Activated CD8-positive, alpha-beta T cell treated with anti-CD3 and anti-CD28 coated beads for 36 hours (primary cell): ENCODE data around the gene CNN2. TPM values are rescaled to one million over a fixed set of nuclear protein-coding genes. Genes with fewer than 3 reads are reported as not detected.

ENCODE experiments used
- ATAC-seq: fragments of 200-7000 bp; cut with Tn5 transposase; one replicate; pipeline ENCODE4 v1.10.0; 2021; ENCODE audit warnings: mild to moderate bottlenecking, moderate library complexity
- CTCF ChIA-PET: fragments of 350-600 bp; sonication (Branson Sonifier 250); formaldehyde crosslinking; loops from one replicate; lab custom pipeline; 2021; ENCODE audit warnings: antibody characterized with exemption; lab: Charles Lee
- POLR2A ChIA-PET: fragments of 350-600 bp; sonication (Branson Sonifier 250); formaldehyde crosslinking; loops from one replicate; lab custom pipeline; 2021; ENCODE audit warnings: antibody characterized with exemption; lab: Charles Lee
- DNase-seq: peaks from one replicate; pipeline ENCODE4 v3.0.0-alpha.2; 2020
- H3K27ac Mint-ChIP-seq: one replicate; pipeline ENCODE4 v1.8.0; 2021; ENCODE audit warnings: mild to moderate bottlenecking, mixed read lengths
- H3K27me3 Mint-ChIP-seq: one replicate; pipeline ENCODE4 v1.8.0; 2021; ENCODE audit warnings: mixed read lengths
- H3K36me3 Mint-ChIP-seq: one replicate; pipeline ENCODE4 v1.8.0; 2021; ENCODE audit warnings: low read depth, mixed read lengths
- H3K4me1 Mint-ChIP-seq: one replicate; pipeline ENCODE4 v1.8.0; 2021; ENCODE audit warnings: low read depth, mixed read lengths
- H3K4me3 Mint-ChIP-seq: one replicate; pipeline ENCODE4 v1.8.0; 2021; ENCODE audit warnings: mild to moderate bottlenecking, moderate library complexity, mixed read lengths
- H3K9me3 Mint-ChIP-seq: one replicate; pipeline ENCODE4 v1.8.0; 2021; ENCODE audit warnings: mixed read lengths
- CTCF ChIP-seq: fragments of 200-600 bp; IDR thresholded peaks from one replicate; pipeline ENCODE4 v1.8.0; 2022; ENCODE audit warnings: antibody characterized with exemption, mild to moderate bottlenecking
- intact Hi-C: fragments of 100-400 bp; cut with micrococcal nuclease; formaldehyde crosslinking; loops from one replicate; pipeline ENCODE4 v1.10.0; 2022
- total RNA-seq, 2 experiments: library from RNA; stranded (reverse); gene quantifications; one replicate each; pipeline ENCODE4 v1.2.3, GENCODE V29; 2021

CNN2 gene
- total RNA-seq, 2 experiments from 2014 or later: 97.4 to 98.3 TPM

GRCh38 chr19:1065606-1066109, 39.2 kb downstream of the CNN2 start:
- Mint-ChIP-seq H3K4me1 (peaks cover 33% of the 10 kb centered on the region), H3K36me3 (peaks cover 21% of the 10 kb centered on the region), H3K27me3 (no peaks in the 10 kb centered on the region), H3K4me3 (peak overlapping the region; percentile 24), H3K27ac (no peak overlapping the region), H3K9me3 (peaks cover 1% of the 10 kb centered on the region)
- ChIA-PET CTCF (interaction anchor here (1.0 to 4.4 kb wide), 11 partner anchors 9 to 178 kb away, joined by 3 to 22 read pairs (median 4); partner anchors contain the start of gene CNN2), POLR2A (interaction anchor here (0.9 to 4.7 kb wide), 14 partner anchors 10 to 45 kb away, joined by 3 to 29 read pairs (median 5); partner anchors contain the start of genes ABCA7, GPX4 and RNU6-2)
- DNase-seq (no peak), ATAC-seq (no peak)
- intact Hi-C loops: no loop called here
- no peak for TF ChIP-seq CTCF

GRCh38 chr19:1066251-1066747, 39.9 kb downstream of the CNN2 start:
- H3K27me3 Mint-ChIP-seq: no peaks in the 10 kb centered on the region
- peak overlapping the region; percentile 67 for H3K4me3 Mint-ChIP-seq
- peaks cover 1% of the 10 kb centered on the region for H3K9me3 Mint-ChIP-seq
- ChIA-PET POLR2A (interaction anchor here (0.7 to 4.7 kb wide), 16 partner anchors 8 to 46 kb away, joined by 3 to 29 read pairs (median 8); partner anchors contain the start of genes ABCA7, GPX4 and RNU6-2), CTCF (interaction anchor here (1.0 to 4.4 kb wide), 10 partner anchors 9 to 177 kb away, joined by 3 to 22 read pairs (median 8); partner anchors contain the start of genes ABCA7 and CNN2)
- no peak overlapping the region for H3K27ac Mint-ChIP-seq
- peaks cover 33% of the 10 kb centered on the region for H3K4me1 Mint-ChIP-seq
- no peak for ATAC-seq
- DNase-seq: no peak
- intact Hi-C loops: no loop called here
- peaks cover 23% of the 10 kb centered on the region for H3K36me3 Mint-ChIP-seq
- TF ChIP-seq CTCF: no peak

- POLR2A ChIA-PET: interaction anchor here (0.7 to 4.7 kb wide), 22 partner anchors 8 to 203 kb away, joined by 3 to 29 read pairs (median 6); partner anchors contain the start of genes ABCA7, CIRBP, CNN2 and GPX4
- H3K36me3 Mint-ChIP-seq: peaks cover 26% of the 10 kb centered on the region
- peaks cover 36% of the 10 kb centered on the region for H3K4me1 Mint-ChIP-seq
These were observed 40.4 kb downstream of the CNN2 start, which contains the start of gene ARHGAP45 for GRCh38 chr19:1066748-1067340. Gene ARHGAP45, plus strand, starts transcription at chr19:1067167. Its CDS starts 239 bp downstream, at chr19:1067406.

GRCh38 chr19:1067341-1067957, 41.0 kb downstream of the CNN2 start:
- Mint-ChIP-seq H3K9me3 (peaks cover 1% of the 10 kb centered on the region), H3K36me3 (peaks cover 32% of the 10 kb centered on the region), H3K4me3 (peak overlapping the region; percentile 84), H3K27ac (peak overlapping the region; percentile 87), H3K27me3 (no peaks in the 10 kb centered on the region), H3K4me1 (peaks cover 42% of the 10 kb centered on the region)
- CTCF ChIA-PET: interaction anchor here (0.7 to 4.4 kb wide), 10 partner anchors 10 to 226 kb away, joined by 3 to 22 read pairs (median 8); partner anchors contain the start of gene ABCA7
- no peak for TF ChIP-seq CTCF
- intact Hi-C loops: no loop called here
- ATAC-seq: peak; percentile 41
- peak; percentile 82 for DNase-seq
- POLR2A ChIA-PET: interaction anchor here (0.9 to 4.7 kb wide), 22 partner anchors 9 to 830 kb away, joined by 3 to 29 read pairs (median 6); partner anchors contain the start of genes ABCA7, CIRBP, CNN2 and GPX4

More at GRCh38 chr19:1066748-1067340, 40.4 kb downstream of the CNN2 start, which contains the start of gene ARHGAP45:
- ATAC-seq: peak; percentile 66
- Mint-ChIP-seq H3K4me3 (peak within 1 kb of the TSS; percentile 84), H3K27me3 (no peaks in the 10 kb centered on the region), H3K9me3 (peaks cover 1% of the 10 kb centered on the region), H3K27ac (peak within 1 kb of the TSS; percentile 87)
- no peak for TF ChIP-seq CTCF
- DNase-seq: peak; percentile 90
- CTCF ChIA-PET: interaction anchor here (0.7 to 4.4 kb wide), 11 partner anchors 10 to 226 kb away, joined by 3 to 22 read pairs (median 7); partner anchors contain the start of genes ABCA7 and CNN2
- intact Hi-C loops: no loop called here
